B cell (primary cell): ENCODE measurements around the gene TUBA1C. TPM values are rescaled to one million over a fixed set of nuclear protein-coding genes. Genes with fewer than 3 reads are reported as not detected.
A peak's percentile ranks its signal among the peaks of the same experiment; 100 is the strongest.
"Not testable (repeated sequence)": the region's sequence is repeated elsewhere in the genome, so short reads cannot be mapped to it uniquely, and the experiment has no call there.

ENCODE experiments used
- ATAC-seq: fragments of 200-7000 bp; cut with Tn5 transposase; one replicate; pipeline ENCODE4 v1.10.0; 2021; ENCODE audit warnings: low read depth, mild to moderate bottlenecking, moderate number of reproducible peaks, moderate library complexity
- CTCF ChIA-PET: fragments of 350-600 bp; sonication (Branson Sonifier 250); formaldehyde crosslinking; loops from one replicate; lab custom pipeline; 2021; ENCODE audit warnings: antibody characterized with exemption, inconsistent platforms; lab: Charles Lee
- POLR2A ChIA-PET: fragments of 350-600 bp; sonication (Branson Sonifier 250); formaldehyde crosslinking; loops from one replicate; lab custom pipeline; 2021; ENCODE audit warnings: antibody characterized with exemption; lab: Charles Lee
- DNase-seq: peaks from one replicate; pipeline ENCODE4 v3.0.0; 2013
- H2AFZ ChIP-seq: 2 replicates; pipeline ENCODE4 v1.6.1; 2012; ENCODE audit warnings: mild to moderate bottlenecking, low read depth, low read length; ENCODE audit not compliant: insufficient read depth, poor library complexity, severe bottlenecking
- H3K27ac ChIP-seq, 2 donors: 1 replicate in 1 of 2; 2 replicates in 1 of 2; pipeline ENCODE4 v1.5.1; 2012 to 2013; ENCODE audit warnings: low read length in 2 of 2, mild to moderate bottlenecking in 2 of 2, moderate library complexity in 1 of 2
- H3K27me3 ChIP-seq, 4 experiments: fragments of 200-600 bp in 1 of 4; sonication (generic) in 1 of 4; replicated peaks in 1 of 4; 1 replicate in 2 of 4; 2 replicates in 2 of 4; pipeline versions ENCODE4 v1.6.1 to v1.7.0; 2013 to 2016; ENCODE audit warnings: low read length in 3 of 4, mild to moderate bottlenecking in 2 of 4, mixed read lengths in 1 of 4, moderate library complexity in 1 of 4; ENCODE audit not compliant: insufficient read depth in 4 of 4, control insufficient read depth in 3 of 4; ENCODE audit errors: control extremely low read depth in 1 of 4
- H3K36me3 ChIP-seq, 2 experiments: replicated peaks in 1 of 2; 1 replicate in 1 of 2; 2 replicates in 1 of 2; pipeline versions ENCODE4 v1.6.1 to v1.7.1; 2013; ENCODE audit warnings: low read length in 1 of 2; ENCODE audit not compliant: insufficient read depth in 2 of 2, control insufficient read depth in 1 of 2; ENCODE audit errors: control extremely low read depth in 1 of 2, extremely low read depth in 1 of 2
- H3K4me1 ChIP-seq, 2 donors: fragments of 200-600 bp in 1 of 2; sonication (generic) in 1 of 2; 1 replicate in 1 of 2; 2 replicates in 1 of 2; pipeline versions ENCODE4 v1.5.1 to v1.6.1; 2013 to 2017; ENCODE audit warnings: low read length in 2 of 2; ENCODE audit not compliant: control insufficient read depth in 2 of 2, insufficient read depth in 2 of 2
- H3K4me2 ChIP-seq: replicated peaks from 2 replicates; pipeline ENCODE3; 2012; ENCODE audit warnings: mild to moderate bottlenecking, low read depth, low read length; ENCODE audit not compliant: poor library complexity, severe bottlenecking
- H3K4me3 ChIP-seq, 5 experiments: fragments of 200-600 bp in 1 of 5; sonication (generic) in 1 of 5; 1 replicate in 3 of 5; 2 replicates in 2 of 5; pipeline versions ENCODE4 v1.5.1 to v1.7.0; 2011 to 2016; ENCODE audit warnings: low read length in 4 of 5, mild to moderate bottlenecking in 4 of 5, low read depth in 2 of 5, control low read depth in 1 of 5, moderate library complexity in 1 of 5; ENCODE audit not compliant: insufficient read depth in 1 of 5; ENCODE audit errors: control extremely low read depth in 1 of 5, extremely low read depth in 1 of 5
- H3K79me2 ChIP-seq: fragments of 200-600 bp; sonication (generic); one replicate; pipeline ENCODE4 v1.6.0; 2016; ENCODE audit warnings: low read length; ENCODE audit not compliant: control insufficient read depth, insufficient read depth
- H3K9ac ChIP-seq: fragments of 200-600 bp; sonication (generic); 2 replicates; pipeline ENCODE4 v1.6.1; 2017; ENCODE audit warnings: mild to moderate bottlenecking, low read length, moderate library complexity
- H3K9me3 ChIP-seq, 3 donors: one replicate each; pipeline versions ENCODE4 v1.6.1 to v1.7.1; 2013; ENCODE audit warnings: low read length in 2 of 3; ENCODE audit not compliant: control insufficient read depth in 2 of 3, insufficient read depth in 1 of 3; ENCODE audit errors: control extremely low read depth in 1 of 3
- H4K20me1 ChIP-seq: 2 replicates; pipeline ENCODE4 v1.6.0; 2012; ENCODE audit warnings: mild to moderate bottlenecking, low read length; ENCODE audit not compliant: insufficient read depth, control insufficient read depth, poor library complexity, severe bottlenecking
- H3K27ac Mint-ChIP-seq: one replicate; pipeline ENCODE4 v1.8.0; 2021; ENCODE audit warnings: mixed read lengths
- H3K27me3 Mint-ChIP-seq: one replicate; pipeline ENCODE4 v1.8.0; 2021; ENCODE audit warnings: mixed read lengths
- H3K4me1 Mint-ChIP-seq: one replicate; pipeline ENCODE4 v1.8.0; 2021; ENCODE audit warnings: mixed read lengths
- H3K4me3 Mint-ChIP-seq: one replicate; pipeline ENCODE4 v1.8.0; 2021; ENCODE audit warnings: mixed read lengths
- H3K9me3 Mint-ChIP-seq: one replicate; pipeline ENCODE4 v1.8.0; 2022; ENCODE audit warnings: mixed read lengths; ENCODE audit not compliant: insufficient read depth
- EZH2 ChIP-seq: IDR thresholded peaks from 2 replicates; pipeline ENCODE4 v1.6.1; 2012; ENCODE audit warnings: borderline replicate concordance, low read depth, mild to moderate bottlenecking, moderate library complexity, low read length; ENCODE audit not compliant: insufficient read depth, poor library complexity, severe bottlenecking
- WGBS: methylation state at CpG from one replicate; pipeline ENCODE4 v1.1.5; 2013; ENCODE audit warnings: missing lambda C conversion rate; ENCODE audit not compliant: insufficient coverage; 5-methylcytosine and 5-hydroxymethylcytosine counted together
- intact Hi-C: fragments of 100-400 bp; cut with micrococcal nuclease; formaldehyde crosslinking; loops from one replicate; pipeline ENCODE4 v1.10.0; 2022
- polyA plus RNA-seq: library from polyadenylated mRNA; depleted of rRNA; stranded (reverse); fragments of >200 nt; gene quantifications from 2 replicates; pipeline ENCODE4 v1.2.3, GENCODE V29; 2012
- total RNA-seq, 2 donors: library from RNA; stranded (reverse); fragments of 120-200 nt in 1 of 2; gene quantifications; 1 replicate in 1 of 2; 2 replicates in 1 of 2; pipeline versions ENCODE4 v1.2.3 to v1.2.4, GENCODE V29; 2013 to 2022
- TF ChIP-seq, protein P1 (sequence below): fragments of 200-600 bp; IDR thresholded peaks from one replicate; pipeline ENCODE4 v1.8.0; 2022; ENCODE audit warnings: antibody characterized with exemption, mild to moderate bottlenecking

The TUBA1C gene
- total and polyA plus RNA-seq, 2 donors (not counting 1 experiment from before 2014, with no cell fraction given): 34.9 to 121 TPM

DNA sequence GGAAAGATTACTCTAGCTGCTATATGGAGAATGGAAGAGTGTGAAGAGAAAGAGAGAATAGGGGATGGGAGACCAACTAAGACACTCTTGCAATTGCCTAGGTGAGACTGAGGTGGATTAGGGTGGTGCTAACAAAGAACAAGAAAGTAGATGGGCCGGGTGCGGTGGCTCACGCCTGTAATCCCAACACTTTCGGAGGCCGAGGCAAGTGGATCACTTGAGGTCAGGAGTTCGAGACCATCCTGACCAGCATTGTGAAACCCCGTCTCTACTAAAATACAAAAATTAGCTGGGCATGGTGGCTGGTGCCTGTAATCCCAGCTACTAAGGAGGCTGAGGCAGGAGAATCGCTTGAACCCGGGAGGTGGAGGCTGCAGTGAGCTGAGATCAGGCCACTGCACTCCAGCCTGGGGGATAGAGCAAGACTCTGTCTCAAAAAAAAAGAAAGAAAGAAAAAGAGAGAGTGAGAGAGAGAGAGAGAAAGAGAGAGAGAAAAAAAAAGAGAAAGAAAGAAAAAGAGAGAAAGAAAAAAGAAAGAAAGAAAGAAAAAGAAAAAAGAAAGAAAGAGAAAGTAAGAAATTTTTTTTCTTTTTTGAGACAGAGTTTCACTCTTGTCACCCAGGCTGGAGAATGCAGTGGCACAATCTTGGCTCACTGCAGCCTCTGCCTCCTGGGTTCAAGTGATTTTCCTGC lies 55.7 kb downstream of the TUBA1C start:
- H3K4me2 ChIP-seq, H3K9ac ChIP-seq, H3K27ac ChIP-seq, H3K27me3 Mint-ChIP-seq, DNase-seq, H3K4me3 ChIP-seq, ATAC-seq, H4K20me1 ChIP-seq, H3K9me3 ChIP-seq, H3K9me3 Mint-ChIP-seq, H3K79me2 ChIP-seq, H3K27me3 ChIP-seq, H3K36me3 ChIP-seq, intact Hi-C loops, POLR2A ChIA-PET, H2AFZ ChIP-seq: not testable (repeated sequence)
- 100% methylated on average over 3 of the region's 9 CpGs for WGBS
- H3K27ac Mint-ChIP-seq: peak overlapping the region; percentile 2
- H3K4me1 Mint-ChIP-seq: peaks cover 23% of the 10 kb centered on the region
- CTCF ChIA-PET: interaction anchor here (1.5 kb wide), 1 partner anchor 24 kb away, joined by 4 read pairs; no protein-coding TSS in a partner anchor
- TF ChIP-seq, protein P1, sequence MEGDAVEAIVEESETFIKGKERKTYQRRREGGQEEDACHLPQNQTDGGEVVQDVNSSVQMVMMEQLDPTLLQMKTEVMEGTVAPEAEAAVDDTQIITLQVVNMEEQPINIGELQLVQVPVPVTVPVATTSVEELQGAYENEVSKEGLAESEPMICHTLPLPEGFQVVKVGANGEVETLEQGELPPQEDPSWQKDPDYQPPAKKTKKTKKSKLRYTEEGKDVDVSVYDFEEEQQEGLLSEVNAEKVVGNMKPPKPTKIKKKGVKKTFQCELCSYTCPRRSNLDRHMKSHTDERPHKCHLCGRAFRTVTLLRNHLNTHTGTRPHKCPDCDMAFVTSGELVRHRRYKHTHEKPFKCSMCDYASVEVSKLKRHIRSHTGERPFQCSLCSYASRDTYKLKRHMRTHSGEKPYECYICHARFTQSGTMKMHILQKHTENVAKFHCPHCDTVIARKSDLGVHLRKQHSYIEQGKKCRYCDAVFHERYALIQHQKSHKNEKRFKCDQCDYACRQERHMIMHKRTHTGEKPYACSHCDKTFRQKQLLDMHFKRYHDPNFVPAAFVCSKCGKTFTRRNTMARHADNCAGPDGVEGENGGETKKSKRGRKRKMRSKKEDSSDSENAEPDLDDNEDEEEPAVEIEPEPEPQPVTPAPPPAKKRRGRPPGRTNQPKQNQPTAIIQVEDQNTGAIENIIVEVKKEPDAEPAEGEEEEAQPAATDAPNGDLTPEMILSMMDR: peak; percentile 16
- H3K4me3 Mint-ChIP-seq: peak overlapping the region; percentile 1
- H3K4me1 ChIP-seq: peaks cover 12 to 18% of the 10 kb centered on the region in 2 donors

DNA sequence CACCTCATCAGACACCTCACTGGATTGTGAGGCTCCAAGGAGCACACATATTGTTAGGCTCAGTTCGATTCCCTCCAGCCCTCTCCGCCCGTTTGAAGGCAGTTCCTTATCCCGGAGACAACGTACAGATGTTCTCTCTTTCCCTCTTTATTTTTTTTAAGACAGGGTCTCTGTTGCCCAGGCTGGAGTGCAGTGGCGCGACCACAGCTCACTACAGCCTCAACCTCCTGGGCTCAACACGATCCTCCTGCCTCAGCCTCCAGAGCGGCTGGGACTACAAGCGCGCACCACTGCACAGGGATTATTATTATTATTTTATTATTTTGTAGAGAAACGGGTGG lies 57.5 kb downstream of the TUBA1C start:
- ChIA-PET CTCF (interaction anchor here (1.2 to 3.5 kb wide), 10 partner anchors 9 to 192 kb away, joined by 3 to 20 read pairs (median 12); partner anchors contain the start of genes C1QL4, DNAJC22 and SPATS2), POLR2A (interaction anchor here (0.5 to 1.5 kb wide), 7 partner anchors 9 to 245 kb away, joined by 3 to 9 read pairs (median 3); partner anchors contain the start of genes DNAJC22 and MCRS1)
- Mint-ChIP-seq H3K27ac (peak overlapping the region; percentile 74), H3K27me3 (no peaks in the 10 kb centered on the region), H3K4me1 (peaks cover 23% of the 10 kb centered on the region), H3K4me3 (peak overlapping the region; percentile 99), H3K9me3 (no peaks in the 10 kb centered on the region)
- Histone ChIP-seq H3K27ac (peak overlapping the region; percentile 40 to 74), H3K9ac (peak overlapping the region; percentile 71), H2AFZ (peak overlapping the region; percentile 98), H4K20me1 (no peaks in the 10 kb centered on the region), H3K27me3 (no peaks in the 10 kb centered on the region), H3K4me2 (peak overlapping the region; percentile 95), H3K36me3 (no peaks in the 10 kb centered on the region), H3K79me2 (peaks cover 6% of the 10 kb centered on the region), H3K4me3 (peak overlapping the region; percentile 47 to 85 (median 70)), H3K4me1 (peaks cover 12 to 18% of the 10 kb centered on the region in 2 donors), H3K9me3 (peaks cover 0 to 3% (median 0%) of the 10 kb centered on the region in 3 donors)
- ATAC-seq (no peak), DNase-seq (no peak)
- 58% methylated on average over 7 of the region's 12 CpGs for WGBS
- intact Hi-C loops: loop anchor here (1.0 to 2.0 kb wide), 2 partner anchors 15 to 470 kb away; partner anchors contain the start of genes C1QL4 and DDX23
- TF ChIP-seq, protein P1: no peak
- TF ChIP-seq EZH2: no peak
